Neuronal stem cell (in vitro differentiated cells): ENCODE measurements around the gene TTC28.

ENCODE experiments used
- DNase-seq: peaks from one replicate; pipeline ENCODE4 v3.0.0-alpha.2; 2013; ENCODE audit warnings: low spot score
- H2AFZ ChIP-seq: one replicate; pipeline ENCODE4 v1.6.1; 2013; ENCODE audit warnings: mild to moderate bottlenecking, low read length, inconsistent platforms
- H2AK5ac ChIP-seq: 2 replicates; pipeline ENCODE4 v1.6.1; 2013; ENCODE audit warnings: low read depth, mild to moderate bottlenecking, inconsistent platforms, low read length, moderate library complexity, mixed read lengths
- H2BK120ac ChIP-seq: 2 replicates; pipeline ENCODE4 v1.6.1; 2013; ENCODE audit warnings: low read depth, mild to moderate bottlenecking, inconsistent platforms, low read length, moderate library complexity, mixed read lengths
- H2BK12ac ChIP-seq: one replicate; pipeline ENCODE4 v1.6.1; 2013; ENCODE audit warnings: low read length, inconsistent platforms
- H2BK15ac ChIP-seq: 2 replicates; pipeline ENCODE4 v1.6.1; 2013; ENCODE audit warnings: mild to moderate bottlenecking, low read length, inconsistent platforms, mixed read lengths
- H2BK5ac ChIP-seq: one replicate; pipeline ENCODE4 v1.6.1; 2013; ENCODE audit warnings: inconsistent platforms, mild to moderate bottlenecking, low read length, moderate library complexity
- H3K14ac ChIP-seq: one replicate; pipeline ENCODE4 v1.6.1; 2013; ENCODE audit warnings: low read length, inconsistent platforms
- H3K18ac ChIP-seq: 2 replicates; pipeline ENCODE4 v1.6.1; 2013; ENCODE audit warnings: low read length, inconsistent platforms
- H3K23ac ChIP-seq: 2 replicates; pipeline ENCODE4 v1.6.1; 2013; ENCODE audit warnings: low read depth, mild to moderate bottlenecking, mixed read lengths, low read length, inconsistent platforms; ENCODE audit not compliant: poor library complexity
- H3K27ac ChIP-seq: replicated peaks from 3 replicates; pipeline ENCODE4 v1.5.1; 2013; ENCODE audit warnings: low read length, inconsistent platforms
- H3K27me3 ChIP-seq, 3 experiments: 2 replicates each; pipeline ENCODE4 v1.6.1; 2013; ENCODE audit warnings: low read length in 3 of 3, mild to moderate bottlenecking in 2 of 3, inconsistent platforms in 1 of 3, low read depth in 1 of 3, mixed read lengths in 1 of 3, moderate library complexity in 1 of 3; ENCODE audit not compliant: control insufficient read depth in 3 of 3, insufficient read depth in 3 of 3
- H3K36me3 ChIP-seq, 2 donors: replicated peaks in 1 of 2; 2 replicates each; pipeline ENCODE4 v1.6.1; 2013; ENCODE audit warnings: low read length in 2 of 2; ENCODE audit not compliant: control insufficient read depth in 2 of 2, insufficient read depth in 2 of 2
- H3K4ac ChIP-seq: 2 replicates; pipeline ENCODE4 v1.6.1; 2013; ENCODE audit warnings: inconsistent platforms, mild to moderate bottlenecking, low read length, moderate library complexity
- H3K4me1 ChIP-seq, 2 donors: 1 replicate in 1 of 2; 2 replicates in 1 of 2; pipeline ENCODE4 v1.6.1; 2013; ENCODE audit warnings: low read length in 2 of 2, low read depth in 1 of 2; ENCODE audit not compliant: control insufficient read depth in 2 of 2, insufficient read depth in 1 of 2
- H3K4me2 ChIP-seq: one replicate; pipeline ENCODE4 v1.6.1; 2013; ENCODE audit warnings: mild to moderate bottlenecking, low read length, inconsistent platforms; ENCODE audit not compliant: insufficient read depth, poor library complexity, severe bottlenecking
- H3K4me3 ChIP-seq, 2 donors: 2 replicates each; pipeline ENCODE4 v1.5.1; 2013; ENCODE audit warnings: low read length in 2 of 2, mild to moderate bottlenecking in 2 of 2, inconsistent platforms in 1 of 2, moderate library complexity in 1 of 2
- H3K79me1 ChIP-seq: one replicate; pipeline ENCODE4 v1.6.1; 2013; ENCODE audit warnings: low read depth, mild to moderate bottlenecking, inconsistent platforms, low read length, moderate library complexity
- H3K9ac ChIP-seq: one replicate; pipeline ENCODE4 v1.6.1; 2013; ENCODE audit warnings: mild to moderate bottlenecking, low read depth, low read length, inconsistent platforms; ENCODE audit not compliant: poor library complexity
- H3K9me3 ChIP-seq, 2 donors: replicated peaks in 1 of 2; 2 replicates each; pipeline versions ENCODE3 to v1.6.1; 2013; ENCODE audit warnings: low read length in 2 of 2, mild to moderate bottlenecking in 2 of 2, inconsistent platforms in 1 of 2, low read depth in 1 of 2, mixed read lengths in 1 of 2, moderate library complexity in 1 of 2; ENCODE audit not compliant: control insufficient read depth in 2 of 2, insufficient read depth in 1 of 2
- H4K8ac ChIP-seq: one replicate; pipeline ENCODE4 v1.6.1; 2013; ENCODE audit warnings: low read depth, mild to moderate bottlenecking, inconsistent platforms, low read length, moderate library complexity
- H4K91ac ChIP-seq: one replicate; pipeline ENCODE4 v1.6.1; 2013; ENCODE audit warnings: low read length, low read depth, mild to moderate bottlenecking, inconsistent platforms; ENCODE audit not compliant: poor library complexity
- WGBS, 2 donors: extraction: QIAGEN DNeasy Blood & Tissue Kit; methylation state at CpG; one replicate each; pipeline ENCODE4 v1.1.7; 2013; ENCODE audit warnings: missing lambda C conversion rate in 2 of 2, mixed read lengths in 1 of 2; ENCODE audit not compliant: insufficient read length in 2 of 2, insufficient replicate concordance in 1 of 2; ENCODE audit errors: extremely low coverage in 2 of 2; 5-methylcytosine and 5-hydroxymethylcytosine counted together

Gene TTC28

DNA sequence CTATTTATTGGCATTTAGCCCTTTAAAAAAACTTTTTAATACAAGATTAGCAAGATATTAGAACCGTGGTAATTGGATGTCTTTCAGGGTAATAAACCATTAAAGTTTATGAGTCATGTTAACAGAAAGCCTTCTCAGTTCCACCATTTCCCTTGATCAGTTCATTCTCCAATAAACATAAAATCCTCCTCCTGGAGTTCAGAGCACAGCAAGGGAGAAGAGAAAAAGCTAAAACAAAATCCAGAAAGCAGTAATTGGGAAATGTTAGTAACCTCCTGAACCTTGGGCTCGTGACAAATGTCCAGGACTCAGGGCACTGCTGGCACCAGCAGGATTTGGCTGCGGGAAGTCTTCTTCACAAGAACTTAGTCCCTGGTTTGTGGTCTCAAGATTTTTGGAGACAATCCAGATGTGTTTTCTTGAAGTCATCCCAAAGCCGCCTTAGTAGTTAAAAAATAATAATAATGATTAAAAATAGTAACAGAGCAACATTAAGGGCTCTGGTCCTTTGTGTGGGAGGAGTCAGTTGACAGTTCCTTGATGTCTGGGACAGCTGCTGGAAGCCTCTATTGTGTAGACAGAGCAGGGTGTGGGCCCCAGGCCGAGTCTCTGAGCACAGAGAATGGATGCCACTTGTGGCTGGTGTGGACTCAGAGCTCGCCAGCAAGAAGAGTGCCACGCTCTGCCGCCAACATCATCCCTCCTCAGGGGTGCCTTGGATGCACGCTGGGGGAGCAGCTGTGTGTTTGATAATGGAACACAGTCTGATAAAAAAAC lies 717.2 kb downstream of the TTC28 start:
- Histone ChIP-seq H3K27ac (peak overlapping the region; percentile 6), H2AK5ac (no peak overlapping the region), H2BK12ac (no peak overlapping the region), H3K4me1 (peaks cover 0 to 6% of the 10 kb centered on the region in 2 donors), H3K4ac (no peak overlapping the region), H2AFZ (no peak overlapping the region), H4K91ac (no peak overlapping the region), H3K18ac (no peak overlapping the region), H3K14ac (no peak overlapping the region), H3K79me1 (no peaks in the 10 kb centered on the region), H2BK120ac (no peak overlapping the region), H3K9ac (no peak overlapping the region), H2BK5ac (no peak overlapping the region), H3K4me3 (no peak overlapping the region), H3K27me3 (no peaks in the 10 kb centered on the region), H3K9me3 (peaks cover 0 to 1% of the 10 kb centered on the region in 2 donors), H4K8ac (no peak overlapping the region), H2BK15ac (no peak overlapping the region), H3K4me2 (no peak overlapping the region), H3K36me3 (no peaks in the 10 kb centered on the region), H3K23ac (no peak overlapping the region)
- no CpG with 5 or more reads among the region's 9 CpGs for WGBS, 2 donors
- no peak for DNase-seq

- H3K9me3 ChIP-seq, result peaks cover 0 to 7% of the 10 kb centered on the region in 2 donors
- no peak overlapping the region for H3K27ac ChIP-seq
These were observed 718.0 kb downstream of the TTC28 start for GRCh38 chr22:27961680-27962079.

GRCh38 chr22:27961182-27961581 lies 718.5 kb downstream of the TTC28 start:
- H3K4me1 ChIP-seq, result peaks cover 0 to 6% of the 10 kb centered on the region in 2 donors
- no peak overlapping the region for H4K91ac ChIP-seq
- H3K9ac ChIP-seq, result no peak overlapping the region
- H3K27ac ChIP-seq, result no peak overlapping the region
- H3K79me1 ChIP-seq, result no peaks in the 10 kb centered on the region
- no peak overlapping the region for H3K4me2 ChIP-seq
- no peak overlapping the region for H3K18ac ChIP-seq
- no peak overlapping the region for H3K14ac ChIP-seq
- H4K8ac ChIP-seq, result no peak overlapping the region
- H2AK5ac ChIP-seq, result no peak overlapping the region
- no peak overlapping the region for H2BK12ac ChIP-seq
- no peaks in the 10 kb centered on the region for H3K36me3 ChIP-seq
- no peak overlapping the region for H3K4ac ChIP-seq
- H3K4me3 ChIP-seq, result no peak overlapping the region
- H3K27me3 ChIP-seq, result no peaks in the 10 kb centered on the region
- no peak overlapping the region for H3K23ac ChIP-seq
- no peak overlapping the region for H2BK5ac ChIP-seq
- H3K9me3 ChIP-seq, result peaks cover 0 to 11% of the 10 kb centered on the region in 2 donors
- no peak overlapping the region for H2BK15ac ChIP-seq
- WGBS, 2 donors, result no CpG with 5 or more reads among the region's 4 CpGs
- no peak for DNase-seq
- H2AFZ ChIP-seq, result no peak overlapping the region
- no peak overlapping the region for H2BK120ac ChIP-seq

More at GRCh38 chr22:27961680-27962079, 718.0 kb downstream of the TTC28 start:
- Histone ChIP-seq H2AK5ac (no peak overlapping the region), H3K4ac (no peak overlapping the region), H4K91ac (no peak overlapping the region), H3K4me2 (no peak overlapping the region), H2BK15ac (no peak overlapping the region), H2BK12ac (no peak overlapping the region), H2BK5ac (no peak overlapping the region), H3K79me1 (no peaks in the 10 kb centered on the region), H3K36me3 (no peaks in the 10 kb centered on the region), H3K14ac (no peak overlapping the region), H3K4me1 (peaks cover 0 to 6% of the 10 kb centered on the region in 2 donors), H3K27me3 (no peaks in the 10 kb centered on the region), H2BK120ac (no peak overlapping the region), H3K9ac (no peak overlapping the region), H4K8ac (no peak overlapping the region), H2AFZ (no peak overlapping the region), H3K18ac (no peak overlapping the region), H3K23ac (no peak overlapping the region), H3K4me3 (no peak overlapping the region)
- no CpG with 5 or more reads among the region's 1 CpG for WGBS, 2 donors
- DNase-seq, result no peak

GRCh38 chr22:27959335-27960090 lies 720.1 kb downstream of the TTC28 start:
- Histone ChIP-seq H3K4me2 (no peak overlapping the region), H2AFZ (no peak overlapping the region), H3K18ac (no peak overlapping the region), H2BK15ac (no peak overlapping the region), H3K4me1 (peaks cover 0 to 6% of the 10 kb centered on the region in 2 donors), H3K9ac (no peak overlapping the region), H4K8ac (no peak overlapping the region), H2AK5ac (no peak overlapping the region), H4K91ac (no peak overlapping the region), H3K27me3 (no peaks in the 10 kb centered on the region), H3K4me3 (no peak overlapping the region), H2BK12ac (no peak overlapping the region), H3K9me3 (peaks cover 0 to 17% of the 10 kb centered on the region in 2 donors), H2BK120ac (no peak overlapping the region), H2BK5ac (no peak overlapping the region), H3K14ac (no peak overlapping the region), H3K23ac (no peak overlapping the region), H3K79me1 (no peaks in the 10 kb centered on the region), H3K27ac (no peak overlapping the region), H3K4ac (no peak overlapping the region), H3K36me3 (no peaks in the 10 kb centered on the region)
- no peak for DNase-seq
- no CpG with 5 or more reads among the region's 8 CpGs for WGBS, 2 donors
